NCI-H146 (cell line): ENCODE results near the gene IL1RAPL1.

ENCODE experiments used
- DNase-seq: peaks from one replicate; lab custom pipeline; 2025; lab: John Stamatoyannopoulos, UW

Gene IL1RAPL1

GRCh38 chrX:29792335-29792734 lies 1205.1 kb downstream of the IL1RAPL1 start:
- no peak for DNase-seq

GRCh38 chrX:29797156-29797555 lies 1209.9 kb downstream of the IL1RAPL1 start:
- DNase-seq, result no peak

- no peak for DNase-seq
Observed at GRCh38 chrX:29798469-29798868, 1211.2 kb downstream of the IL1RAPL1 start.

GRCh38 chrX:29813174-29813573 lies 1225.9 kb downstream of the IL1RAPL1 start:
- DNase-seq, result no peak

GRCh38 chrX:29824176-29824906 lies 1237.1 kb downstream of the IL1RAPL1 start:
- DNase-seq, result no peak

- no peak for DNase-seq
Observed at GRCh38 chrX:29826742-29827141, 1239.5 kb downstream of the IL1RAPL1 start.

GRCh38 chrX:29834311-29834710 lies 1247.1 kb downstream of the IL1RAPL1 start:
- no peak for DNase-seq

- no peak for DNase-seq
Observed at GRCh38 chrX:29834764-29835163, 1247.5 kb downstream of the IL1RAPL1 start.

- DNase-seq, result no peak
Observed at GRCh38 chrX:29841750-29842149, 1254.5 kb downstream of the IL1RAPL1 start.

GRCh38 chrX:29842552-29842951 lies 1255.3 kb downstream of the IL1RAPL1 start:
- no peak for DNase-seq

GRCh38 chrX:29851857-29852605 lies 1264.8 kb downstream of the IL1RAPL1 start:
- no peak for DNase-seq

GRCh38 chrX:29852767-29853166 lies 1265.5 kb downstream of the IL1RAPL1 start:
- no peak for DNase-seq

GRCh38 chrX:29858714-29859113 lies 1271.5 kb downstream of the IL1RAPL1 start:
- DNase-seq, result no peak

GRCh38 chrX:29862126-29862677 lies 1275.0 kb downstream of the IL1RAPL1 start:
- no peak for DNase-seq

- no peak for DNase-seq
Observed at GRCh38 chrX:29867971-29868370, 1280.7 kb downstream of the IL1RAPL1 start.

GRCh38 chrX:29869837-29870236 lies 1282.6 kb downstream of the IL1RAPL1 start:
- no peak for DNase-seq

GRCh38 chrX:29870608-29871007 lies 1283.4 kb downstream of the IL1RAPL1 start:
- DNase-seq, result no peak

GRCh38 chrX:29872831-29873230 lies 1285.6 kb downstream of the IL1RAPL1 start:
- no peak for DNase-seq

- DNase-seq, result no peak
Observed at GRCh38 chrX:29876733-29877132, 1289.5 kb downstream of the IL1RAPL1 start.

GRCh38 chrX:29880977-29881376 lies 1293.7 kb downstream of the IL1RAPL1 start:
- no peak for DNase-seq

- DNase-seq, result no peak
Observed at GRCh38 chrX:29890004-29890403, 1302.8 kb downstream of the IL1RAPL1 start.

- DNase-seq, result no peak
Observed at GRCh38 chrX:29890646-29891200, 1303.5 kb downstream of the IL1RAPL1 start.

GRCh38 chrX:29902004-29902403 lies 1314.8 kb downstream of the IL1RAPL1 start:
- DNase-seq, result no peak
